GM12878 (cell line): ENCODE measurements around the gene THAP11. TPM values are rescaled to one million over a fixed set of nuclear protein-coding genes. Genes with fewer than 3 reads are reported as not detected.

ENCODE experiments used
- ATAC-seq: fragments of 200-7000 bp; cut with Tn5 transposase; 3 replicates; pipeline ENCODE4 v1.9.1; 2020; ENCODE audit warnings: mild to moderate bottlenecking, moderate library complexity
- BruUV-seq: library from RNA; stranded (reverse); fragments of 400-500 nt; replicated peaks from 2 replicates; lab custom pipeline; 2021; lab: Mats Ljungman, UMichigan
- CTCF ChIA-PET: fragments of 300-600 bp; sonication (Branson Sonifier 250); formaldehyde crosslinking; extraction: SDS; loops from one replicate; lab custom pipeline; 2021; ENCODE audit warnings: inconsistent platforms; lab: Yijun Ruan, JAX
- POLR2A ChIA-PET: fragments of 350-600 bp; formaldehyde crosslinking; extraction: SDS; loops from one replicate; lab custom pipeline; 2021; ENCODE audit warnings: inconsistent platforms; lab: Charles Lee
- RAD21 ChIA-PET: fragments of 300-600 bp; sonication (Branson Sonifier 250); formaldehyde crosslinking; loops from one replicate; lab custom pipeline; 2023; ENCODE audit warnings: antibody characterized with exemption; ENCODE audit not compliant: unreplicated experiment; lab: Charles Lee
- SMC1A ChIA-PET: fragments of 300-600 bp; sonication (Branson Sonifier 250); formaldehyde crosslinking; loops from one replicate; lab custom pipeline; 2023; ENCODE audit not compliant: unreplicated experiment, uncharacterized antibody; lab: Charles Lee
- DNase-seq: peaks from one replicate; pipeline ENCODE4 v3.0.0-alpha.2; 2011; ENCODE audit warnings: low read depth, low spot score
- FAIRE-seq: peaks from 3 replicates; lab custom pipeline; 2011; peaks lifted over from hg19 to GRCh38; lab: Jason Lieb, UNC
- H2AFZ ChIP-seq: 2 replicates; pipeline ENCODE4 v1.6.0; 2011; ENCODE audit warnings: low read depth, low read length, control low read depth; ENCODE audit not compliant: control insufficient read depth
- H3K27ac ChIP-seq: 2 replicates; pipeline ENCODE4 v1.5.1; 2011; ENCODE audit warnings: control low read depth; ENCODE audit not compliant: control insufficient read depth, insufficient read depth
- H3K27me3 ChIP-seq, 2 experiments: replicated peaks in 1 of 2; 2 replicates each; pipeline versions ENCODE4 v1.6.0 to v1.6.1; 2011; ENCODE audit warnings: low read length in 1 of 2; ENCODE audit not compliant: control insufficient read depth in 2 of 2, insufficient read depth in 2 of 2
- H3K36me3 ChIP-seq, 2 experiments: 2 replicates each; pipeline ENCODE4 v1.5.1; 2011; ENCODE audit warnings: low read length in 1 of 2; ENCODE audit not compliant: control insufficient read depth in 2 of 2, insufficient read depth in 2 of 2
- H3K4me1 ChIP-seq: 2 replicates; pipeline ENCODE4 v1.6.1; 2011; ENCODE audit warnings: mild to moderate bottlenecking, low read length, moderate library complexity, mixed read lengths; ENCODE audit not compliant: control insufficient read depth, insufficient read depth
- H3K4me2 ChIP-seq: 2 replicates; pipeline ENCODE4 v1.6.0; 2011; ENCODE audit warnings: control low read depth; ENCODE audit not compliant: control insufficient read depth, insufficient read depth
- H3K4me3 ChIP-seq: fragments of 200-600 bp; sonication (generic); 2 replicates; pipeline ENCODE4 v1.5.1; 2016
- H3K79me2 ChIP-seq: 2 replicates; pipeline ENCODE4 v1.6.0; 2011; ENCODE audit warnings: low read length; ENCODE audit not compliant: control insufficient read depth, insufficient read depth
- H3K9ac ChIP-seq: 2 replicates; pipeline ENCODE4 v1.8.0; 2011; ENCODE audit warnings: low read length, control low read depth, mixed read lengths; ENCODE audit not compliant: control insufficient read depth, insufficient read depth
- H3K9me3 ChIP-seq: replicated peaks from 3 replicates; pipeline ENCODE4 v1.5.1; 2011; ENCODE audit warnings: mild to moderate bottlenecking, low read length; ENCODE audit not compliant: control insufficient read depth, insufficient read depth
- H4K20me1 ChIP-seq: 2 replicates; pipeline ENCODE4 v1.6.0; 2011; ENCODE audit not compliant: control insufficient read depth, insufficient read depth
- CEBPZ ChIP-seq: fragments of 150-350 bp; IDR thresholded peaks from 2 replicates; pipeline ENCODE4 v1.6.1; 2016; ENCODE audit warnings: low read depth, low read length
- PAX5 ChIP-seq: IDR thresholded peaks from 2 replicates; pipeline ENCODE4 v1.6.1; 2011; ENCODE audit warnings: low read depth, low read length, borderline replicate concordance
- SIN3A ChIP-seq: IDR thresholded peaks from 2 replicates; pipeline ENCODE4 v1.6.1; 2012; ENCODE audit warnings: low read depth, low read length, improper control_type of control experiment
- SREBF2 ChIP-seq: IDR thresholded peaks from 2 replicates; pipeline ENCODE4 v1.6.1; 2012; ENCODE audit warnings: mild to moderate bottlenecking, low read length
- SUZ12 ChIP-seq: fragments of 200-600 bp; sonication (generic); IDR thresholded peaks from one replicate; pipeline ENCODE4 v1.6.1; 2018; ENCODE audit warnings: antibody characterized with exemption, mild to moderate bottlenecking; ENCODE audit not compliant: unreplicated experiment
- ZNF384 ChIP-seq: IDR thresholded peaks from 2 replicates; pipeline ENCODE4 v1.6.1; 2012; ENCODE audit warnings: low read depth, mild to moderate bottlenecking, low read length, improper control_type of control experiment, borderline replicate concordance
- ZNF622 ChIP-seq: fragments of 450-650 bp; IDR thresholded peaks from 2 replicates; pipeline ENCODE4 v1.6.1; 2017; ENCODE audit warnings: mild to moderate bottlenecking, inconsistent platforms
- WGBS: methylation state at CpG from one replicate; pipeline ENCODE4 v1.1.6; 2016; ENCODE audit warnings: low lambda C conversion rate; ENCODE audit not compliant: insufficient replicate concordance, insufficient coverage; ENCODE audit errors: missing lambda C conversion rate; 5-methylcytosine and 5-hydroxymethylcytosine counted together
- in situ Hi-C: fragments of 300-500 bp; cut with MboI; formaldehyde crosslinking; loops from 9 replicates; pipeline ENCODE4 v1.14.3; 2018; ENCODE audit warnings: mixed read lengths
- intact Hi-C: fragments of 100-400 bp; cut with micrococcal nuclease; formaldehyde crosslinking; loops from one replicate; pipeline ENCODE4 v1.14.2; 2022; ENCODE audit not compliant: unreplicated experiment
- polyA plus RNA-seq, 11 experiments: library from polyadenylated mRNA; depleted of rRNA in 4 of 11; unstranded in 6 of 11; stranded (reverse) in 5 of 11; fragments of >200 nt; fragmentation: Nextera tagmentation in 4 of 11; fragmentation: Illumina TruSeq in 1 of 11; extraction: Ambion mirVana in 4 of 11; extraction: Trizol in 1 of 11; gene quantifications; 1 replicate in 1 of 11; 2 replicates in 10 of 11; pipeline versions ENCODE4 v1.2.1 to v1.2.3, GENCODE V29; 2011 to 2016; ENCODE audit warnings: inconsistent platforms in 2 of 11, missing spikeins in 2 of 11, low read depth in 1 of 11
- total RNA-seq, 4 experiments: library from RNA; depleted of rRNA in 3 of 4; stranded (reverse); fragments of >200 nt in 3 of 4; fragmentation: Illumina TruSeq in 1 of 4; extraction: Trizol in 1 of 4; gene quantifications; 2 replicates each; pipeline versions ENCODE4 v1.2.1 to v1.2.3, GENCODE V29; 2013 to 2021

The THAP11 gene
- total and polyA plus RNA-seq, 10 of the 15 experiments (the other 5 are each of a cell fraction or from before 2014, with no cell fraction given), result 2.5 to 36.7 (median 21.4) TPM

GRCh38 chr16:67874372-67874771, 32.3 kb downstream of the THAP11 start (continued):
- TF ChIP-seq SIN3A, result no peak
- TF ChIP-seq SUZ12, result no peak
- no peak for TF ChIP-seq PAX5
- TF ChIP-seq SREBF2, result no peak

GRCh38 chr16:67877064-67877463, 34.9 kb downstream of the THAP11 start:
- SMC1A ChIA-PET, result no interaction called here
- H3K9ac ChIP-seq, result no peak overlapping the region
- in situ Hi-C loops, result loop anchor here (5.0 kb wide), 1 partner anchor 165 kb away; no protein-coding TSS in a partner anchor

More at GRCh38 chr16:67877064-67877463, 34.9 kb downstream of the THAP11 start:
- Histone ChIP-seq H3K27me3 (no peaks in the 10 kb centered on the region), H3K4me1 (peaks cover 10% of the 10 kb centered on the region), H3K36me3 (peaks cover 12 to 44% of the 10 kb centered on the region in 2 experiments; a peak in 3 of 4 replicates), H3K79me2 (peaks cover 28% of the 10 kb centered on the region), H3K27ac (no peak overlapping the region), H3K9me3 (no peaks in the 10 kb centered on the region), H4K20me1 (peaks cover 4% of the 10 kb centered on the region), H2AFZ (no peak overlapping the region), H3K4me2 (no peak overlapping the region)
- no TSS peak for BruUV-seq
- CTCF ChIA-PET, result no interaction called here
- ATAC-seq (no peak), FAIRE-seq (no peak), DNase-seq (no peak)
- WGBS, result 95% methylated on average over 11 of the region's 11 CpGs
- intact Hi-C loops, result no loop called here
- POLR2A ChIA-PET, result no interaction called here
- RAD21 ChIA-PET, result no interaction called here
- TF ChIP-seq ZNF384 (no peak), ZNF622 (no peak), CEBPZ (no peak)
- TF ChIP-seq, all 136 proteins: peak for 0
- H3K4me3 ChIP-seq, result no peak overlapping the region
